ENCODE measurements around the gene CHTOP. TPM values are rescaled to one million over a fixed set of nuclear protein-coding genes. Genes with fewer than 3 reads are reported as not detected.

Gene CHTOP
- total RNA-seq, 4 donors from 2014 or later, result 99.1 to 124 (median 105) TPM

DNA sequence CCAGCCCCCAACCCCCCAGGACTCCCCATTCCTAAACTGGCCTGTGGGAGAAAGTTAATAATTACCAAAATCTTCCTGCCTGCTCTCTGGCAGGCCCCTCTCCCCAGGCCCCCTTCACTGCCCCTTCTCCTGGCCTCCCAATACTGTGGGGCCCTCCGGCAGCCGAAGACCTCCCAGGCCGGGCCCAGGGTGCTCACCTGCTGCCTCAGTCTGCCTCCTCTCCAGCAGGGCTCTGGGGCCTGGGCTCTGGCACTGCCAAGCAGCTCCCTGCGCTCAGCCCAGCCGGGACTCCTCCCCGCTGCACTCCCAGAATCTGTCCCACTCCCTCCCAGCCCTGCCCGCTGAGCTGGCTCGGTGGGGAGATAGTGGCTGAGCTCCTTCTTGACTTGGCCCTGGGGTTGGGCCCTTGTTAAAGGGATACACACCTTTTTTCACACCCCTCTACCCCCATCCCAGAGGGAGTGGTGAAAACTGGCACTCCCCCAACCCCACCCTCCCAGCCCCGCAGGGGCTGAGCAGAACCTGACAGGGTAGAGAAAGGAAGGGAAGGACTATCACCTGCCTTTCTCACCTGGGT lies 21.0 kb upstream of the CHTOP start, which contains the start of gene S100A16:
Gene S100A16, minus strand, starts transcription at position 383 of the 577 bp plus-strand sequence. CDS start 4,986 bp downstream, outside the sequence.
- Histone ChIP-seq H3K27ac (peak within 1 kb of the TSS; percentile 89 to 93 (median 91)), H3K9me3 (no peaks in the 10 kb centered on the region), H3K36me3 (peaks cover 0 to under 1% of the 10 kb centered on the region in 2 donors), H3K4me1 (peaks cover 77 to 90% of the 10 kb centered on the region in 2 donors), H3K27me3 (no peaks in the 10 kb centered on the region), H3K4me3 (replicated peaks in 1 of 3) (peak within 1 kb of the TSS; percentile 3 to 74 (median 59))
- TF ChIP-seq, protein P1, sequence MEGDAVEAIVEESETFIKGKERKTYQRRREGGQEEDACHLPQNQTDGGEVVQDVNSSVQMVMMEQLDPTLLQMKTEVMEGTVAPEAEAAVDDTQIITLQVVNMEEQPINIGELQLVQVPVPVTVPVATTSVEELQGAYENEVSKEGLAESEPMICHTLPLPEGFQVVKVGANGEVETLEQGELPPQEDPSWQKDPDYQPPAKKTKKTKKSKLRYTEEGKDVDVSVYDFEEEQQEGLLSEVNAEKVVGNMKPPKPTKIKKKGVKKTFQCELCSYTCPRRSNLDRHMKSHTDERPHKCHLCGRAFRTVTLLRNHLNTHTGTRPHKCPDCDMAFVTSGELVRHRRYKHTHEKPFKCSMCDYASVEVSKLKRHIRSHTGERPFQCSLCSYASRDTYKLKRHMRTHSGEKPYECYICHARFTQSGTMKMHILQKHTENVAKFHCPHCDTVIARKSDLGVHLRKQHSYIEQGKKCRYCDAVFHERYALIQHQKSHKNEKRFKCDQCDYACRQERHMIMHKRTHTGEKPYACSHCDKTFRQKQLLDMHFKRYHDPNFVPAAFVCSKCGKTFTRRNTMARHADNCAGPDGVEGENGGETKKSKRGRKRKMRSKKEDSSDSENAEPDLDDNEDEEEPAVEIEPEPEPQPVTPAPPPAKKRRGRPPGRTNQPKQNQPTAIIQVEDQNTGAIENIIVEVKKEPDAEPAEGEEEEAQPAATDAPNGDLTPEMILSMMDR (IDR thresholded peaks at IDR 0.05), result peak in 1 of 6 experiments; percentile 24
- TF ChIP-seq POLR2A (IDR thresholded peaks at IDR 0.05), result peak; percentile 51 to 91
- intact Hi-C loops (cut with DNase I), result loop anchor here (5.0 kb wide), 1 partner anchor 36 kb away; no protein-coding TSS in a partner anchor
- WGBS, 2 donors, result 17 to 22% methylated on average over 6 to 9 of the region's 9 CpGs
- peak; percentile 92 to 94 for DNase-seq

DNA sequence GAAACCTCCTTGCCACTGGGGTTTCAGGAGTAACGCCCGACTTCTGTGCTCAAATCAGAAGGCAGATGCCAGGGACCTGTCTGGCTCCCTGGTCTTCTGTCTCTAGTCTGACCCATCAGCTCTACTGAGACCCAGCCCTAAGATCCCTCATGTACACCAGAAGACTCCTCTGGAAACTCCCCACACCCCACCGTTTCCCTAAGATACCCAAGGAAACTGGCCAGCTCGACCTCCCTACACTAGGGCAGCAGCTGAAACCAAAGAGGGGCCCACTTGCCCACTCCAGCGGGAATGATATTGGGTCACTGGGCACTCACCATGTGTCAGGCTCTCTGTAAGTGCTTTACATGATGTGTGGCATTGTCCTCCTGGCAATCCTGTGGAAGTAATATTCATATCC lies 20.5 kb upstream of the CHTOP start:
- Histone ChIP-seq H3K4me1 (peaks cover 78 to 89% of the 10 kb centered on the region in 2 donors), H3K9me3 (no peaks in the 10 kb centered on the region), H3K36me3 (no peaks in the 10 kb centered on the region), H3K27ac (peak overlapping the region; percentile 89 to 93 (median 91)), H3K27me3 (no peaks in the 10 kb centered on the region), H3K4me3 (replicated peaks in 1 of 3) (no peak overlapping the region)
- DNase-seq, result no peak
- intact Hi-C loops (cut with DNase I), result loop anchor here (5.0 kb wide), 1 partner anchor 36 kb away; no protein-coding TSS in a partner anchor
- TF ChIP-seq, protein P1 (IDR thresholded peaks at IDR 0.05), result no peak
- TF ChIP-seq POLR2A (IDR thresholded peaks at IDR 0.05), result no peak
- whole genome bisulfite sequencing, 2 donors, result 75 to 91% methylated on average over 4 to 5 of the region's 5 CpGs

DNA sequence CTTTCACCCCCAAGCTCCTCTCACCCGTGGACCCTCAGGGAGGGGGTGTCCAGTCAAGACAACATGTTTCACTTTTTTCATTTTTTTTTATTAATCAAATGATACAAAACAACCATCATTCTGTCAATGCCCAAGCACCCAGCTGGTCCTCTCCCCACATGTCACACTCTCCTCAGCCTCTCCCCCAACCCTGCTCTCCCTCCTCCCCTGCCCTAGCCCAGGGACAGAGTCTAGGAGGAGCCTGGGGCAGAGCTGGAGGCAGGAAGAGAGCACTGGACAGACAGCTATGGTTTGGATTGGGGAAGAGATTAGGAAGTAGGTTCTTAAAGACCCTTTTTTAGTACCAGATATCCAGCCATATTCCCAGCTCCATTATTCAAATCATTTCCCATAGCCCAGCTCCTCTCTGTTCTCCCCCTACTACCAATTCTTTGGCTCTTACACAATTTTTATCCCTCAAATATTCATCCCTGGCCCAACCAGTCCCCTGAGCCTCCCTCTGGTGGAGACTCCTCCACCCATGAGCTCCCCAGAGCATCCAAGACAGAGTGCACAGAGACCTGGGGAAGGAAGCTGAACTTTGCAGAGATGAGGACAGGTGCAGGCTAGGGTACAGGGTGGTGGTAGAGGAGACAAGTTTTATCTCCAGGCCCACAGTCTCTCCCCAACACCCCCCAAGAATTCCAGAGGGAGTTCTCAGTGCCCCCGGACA lies 19.5 kb upstream of the CHTOP start:
- intact Hi-C loops (cut with DNase I), result loop anchor here (5.0 kb wide), 1 partner anchor 37 kb away; no protein-coding TSS in a partner anchor
- 64 to 69% methylated on average over 2 of the region's 2 CpGs for WGBS, 2 donors
- H3K9me3 ChIP-seq, result no peaks in the 10 kb centered on the region
- no peaks in the 10 kb centered on the region for H3K27me3 ChIP-seq
- H3K27ac ChIP-seq, result peak overlapping the region; percentile 29 to 89 (median 77)
- H3K4me3 ChIP-seq (replicated peaks in 1 of 3), result no peak overlapping the region
- H3K36me3 ChIP-seq, result peaks cover 0 to under 1% of the 10 kb centered on the region in 2 donors
- TF ChIP-seq, protein P1 (IDR thresholded peaks at IDR 0.05), result no peak
- TF ChIP-seq POLR2A (IDR thresholded peaks at IDR 0.05), result no peak
- no peak for DNase-seq
- peaks cover 69 to 80% of the 10 kb centered on the region in 2 donors for H3K4me1 ChIP-seq

DNA sequence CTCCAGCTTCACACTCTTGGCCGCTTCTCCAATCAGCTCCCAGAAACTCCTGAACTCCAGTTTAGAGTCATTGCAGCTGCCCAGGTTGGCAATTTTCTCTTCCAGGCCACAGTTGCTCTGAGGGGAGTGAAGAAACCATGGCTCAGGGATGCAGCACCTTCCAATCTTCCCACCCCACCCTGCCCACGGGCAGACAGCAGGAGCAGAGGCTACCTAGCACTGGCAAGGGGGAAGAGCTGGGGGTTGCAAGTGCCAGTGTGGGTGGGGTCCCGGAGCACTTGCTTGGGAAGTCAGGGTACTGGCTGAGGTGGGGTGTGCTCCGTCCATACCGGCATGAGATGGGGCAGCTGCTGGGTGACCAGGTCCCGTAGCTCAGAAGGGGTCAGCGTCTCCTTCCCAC lies 19.0 kb upstream of the CHTOP start:
- intact Hi-C loops (cut with DNase I), result loop anchor here (5.0 kb wide), 1 partner anchor 38 kb away; no protein-coding TSS in a partner anchor
- Histone ChIP-seq H3K27me3 (no peaks in the 10 kb centered on the region), H3K4me3 (replicated peaks in 1 of 3) (no peak overlapping the region), H3K27ac (peak overlapping the region; percentile 75 to 89 (median 77)), H3K36me3 (peaks cover 0 to 6% of the 10 kb centered on the region in 2 donors), H3K4me1 (peaks cover 63 to 74% of the 10 kb centered on the region in 2 donors), H3K9me3 (no peaks in the 10 kb centered on the region)
- no peak for DNase-seq
- no peak for TF ChIP-seq POLR2A (IDR thresholded peaks at IDR 0.05)
- TF ChIP-seq, protein P1 (IDR thresholded peaks at IDR 0.05), result no peak
- 84 to 100% methylated on average over 2 to 7 of the region's 7 CpGs for WGBS, 2 donors
